HUES64 (cell line): ENCODE results near the gene TLR6.
"Not testable (repeated sequence)": the region's sequence is repeated elsewhere in the genome, so short reads cannot be mapped to it uniquely, and the experiment has no call there.

Experiments used
- H3K27ac ChIP-seq: 2 replicates; pipeline ENCODE4 v1.7.0; 2013; ENCODE audit warnings: low read depth, low read length, inconsistent platforms
- H3K27me3 ChIP-seq: 2 replicates; pipeline ENCODE4 v1.6.1; 2013; ENCODE audit warnings: mild to moderate bottlenecking, low read length; ENCODE audit not compliant: insufficient read depth
- H3K36me3 ChIP-seq: 2 replicates; pipeline ENCODE4 v1.6.1; 2013; ENCODE audit warnings: mild to moderate bottlenecking, low read length; ENCODE audit not compliant: insufficient read depth
- H3K4me1 ChIP-seq: 2 replicates; pipeline ENCODE4 v1.6.1; 2013; ENCODE audit warnings: mild to moderate bottlenecking, low read length, moderate library complexity; ENCODE audit not compliant: insufficient read depth
- H3K4me3 ChIP-seq: 2 replicates; pipeline ENCODE4 v1.5.1; 2013; ENCODE audit warnings: mild to moderate bottlenecking, low read length, moderate library complexity
- H3K9ac ChIP-seq: 2 replicates; pipeline ENCODE4 v1.6.1; 2013; ENCODE audit warnings: mild to moderate bottlenecking, low read depth, low read length
- H3K9me3 ChIP-seq: 2 replicates; pipeline ENCODE4 v1.6.1; 2013; ENCODE audit warnings: low read depth, low read length; ENCODE audit not compliant: insufficient read depth
- WGBS: fragments of 150-250, 120-280 bp; methylation state at CpG from one replicate; pipeline ENCODE4 v1.1.7; 2013; ENCODE audit warnings: missing lambda C conversion rate; 5-methylcytosine and 5-hydroxymethylcytosine counted together

TLR6 gene

DNA sequence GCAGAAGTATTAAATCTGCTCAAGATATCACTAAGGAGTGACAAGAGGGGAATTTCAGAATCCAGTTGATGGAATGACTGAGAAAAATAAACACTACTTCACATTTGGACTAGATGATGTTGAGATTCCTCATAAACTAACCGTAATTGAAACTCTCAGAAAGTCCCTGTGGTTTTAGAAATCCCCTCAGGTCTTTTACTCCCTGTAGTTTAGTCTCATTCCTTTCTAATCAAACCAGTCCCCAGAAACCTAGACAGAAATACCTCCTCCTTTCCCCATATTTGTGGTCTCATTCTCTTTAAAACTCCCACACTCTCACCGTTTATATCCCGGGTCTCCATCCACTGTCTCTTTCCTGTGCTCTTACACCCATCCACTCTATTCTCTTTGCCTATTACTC lies 37.0 kb downstream of the TLR6 start:
- Histone ChIP-seq H3K9ac (no peak overlapping the region), H3K4me3 (no peak overlapping the region), H3K27me3 (no peaks in the 10 kb centered on the region), H3K4me1 (no peaks in the 10 kb centered on the region), H3K36me3 (no peaks in the 10 kb centered on the region), H3K27ac (no peak overlapping the region), H3K9me3 (peaks cover 4% of the 10 kb centered on the region; the same call in 1 of the 2 replicates)
- 90% methylated on average over 3 of the region's 3 CpGs for WGBS

DNA sequence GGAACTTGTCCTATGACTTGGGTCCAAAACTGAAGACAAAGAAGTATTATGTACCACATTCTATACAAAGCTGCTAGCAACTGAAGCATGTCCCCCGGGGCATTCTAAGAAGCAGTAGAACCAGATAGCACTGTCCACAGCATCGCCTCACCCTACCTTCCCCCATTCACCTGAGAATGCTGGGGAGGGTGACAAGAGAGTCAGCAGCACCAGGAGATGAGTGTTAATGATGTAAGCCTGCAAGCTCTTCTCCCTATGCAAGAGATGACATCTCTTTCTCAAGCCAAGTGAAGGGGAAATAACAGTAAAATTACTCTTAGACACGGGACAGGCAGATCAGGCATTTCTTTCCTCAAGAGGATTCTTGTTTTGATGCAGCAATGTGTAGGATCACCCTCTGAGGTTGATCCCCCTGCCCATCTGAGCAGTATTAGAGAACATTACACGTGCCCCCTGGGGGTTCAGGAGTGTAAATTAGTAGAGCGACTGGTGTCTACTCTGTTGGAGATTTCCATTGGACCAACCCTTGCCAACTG lies 38.1 kb downstream of the TLR6 start:
- Histone ChIP-seq H3K9me3 (peaks cover 4% of the 10 kb centered on the region; the same call in 1 of the 2 replicates), H3K4me1 (no peaks in the 10 kb centered on the region), H3K9ac (no peak overlapping the region), H3K27ac (no peak overlapping the region), H3K36me3 (no peaks in the 10 kb centered on the region), H3K27me3 (no peaks in the 10 kb centered on the region), H3K4me3 (no peak overlapping the region)
- 84% methylated on average over 4 of the region's 5 CpGs for WGBS

GRCh38 chr4:38815885-38816782 lies 40.5 kb downstream of the TLR6 start:
- no peak overlapping the region for H3K9ac ChIP-seq
- H3K9me3 ChIP-seq, result no peaks in the 10 kb centered on the region

GRCh38 chr4:38814386-38814785 lies 42.2 kb downstream of the TLR6 start:
- H3K27me3 ChIP-seq, result no peaks in the 10 kb centered on the region
- 92% methylated on average over 3 of the region's 3 CpGs for WGBS
- H3K4me1 ChIP-seq, result no peaks in the 10 kb centered on the region
- no peak overlapping the region for H3K9ac ChIP-seq
- no peak overlapping the region for H3K4me3 ChIP-seq
- H3K27ac ChIP-seq, result no peak overlapping the region
- H3K9me3 ChIP-seq, result no peaks in the 10 kb centered on the region
- H3K36me3 ChIP-seq, result no peaks in the 10 kb centered on the region

More at GRCh38 chr4:38815885-38816782, 40.5 kb downstream of the TLR6 start:
- Histone ChIP-seq H3K36me3 (no peaks in the 10 kb centered on the region), H3K4me3 (no peak overlapping the region), H3K27me3 (no peaks in the 10 kb centered on the region), H3K4me1 (no peaks in the 10 kb centered on the region), H3K27ac (no peak overlapping the region)
- WGBS, result 82% methylated on average over 3 of the region's 3 CpGs

GRCh38 chr4:38811297-38811696 lies 45.3 kb downstream of the TLR6 start:
- Histone ChIP-seq H3K4me3 (no peak overlapping the region), H3K27ac (no peak overlapping the region), H3K9me3 (no peaks in the 10 kb centered on the region), H3K27me3 (no peaks in the 10 kb centered on the region), H3K4me1 (no peaks in the 10 kb centered on the region), H3K9ac (no peak overlapping the region), H3K36me3 (no peaks in the 10 kb centered on the region)
- WGBS, result 88% methylated on average over 6 of the region's 6 CpGs

- 97% methylated on average over 29 of the region's 29 CpGs for WGBS
- not testable (repeated sequence) for H3K9ac ChIP-seq
- peaks cover 18% of the 10 kb centered on the region for H3K9me3 ChIP-seq
Observed at GRCh38 chr4:38807462-38807861, 49.2 kb downstream of the TLR6 start.

GRCh38 chr4:38806251-38806650 lies 50.4 kb downstream of the TLR6 start:
- H3K27me3 ChIP-seq, H3K27ac ChIP-seq, H3K36me3 ChIP-seq, H3K4me1 ChIP-seq, H3K4me3 ChIP-seq, H3K9ac ChIP-seq: not testable (repeated sequence)
- H3K9me3 ChIP-seq, result peaks cover 28% of the 10 kb centered on the region
- whole genome bisulfite sequencing, result 96% methylated on average over 9 of the region's 9 CpGs

More at GRCh38 chr4:38807462-38807861, 49.2 kb downstream of the TLR6 start:
- not testable (repeated sequence) for H3K27ac ChIP-seq, H3K27me3 ChIP-seq, H3K36me3 ChIP-seq, H3K4me3 ChIP-seq, H3K4me1 ChIP-seq

DNA sequence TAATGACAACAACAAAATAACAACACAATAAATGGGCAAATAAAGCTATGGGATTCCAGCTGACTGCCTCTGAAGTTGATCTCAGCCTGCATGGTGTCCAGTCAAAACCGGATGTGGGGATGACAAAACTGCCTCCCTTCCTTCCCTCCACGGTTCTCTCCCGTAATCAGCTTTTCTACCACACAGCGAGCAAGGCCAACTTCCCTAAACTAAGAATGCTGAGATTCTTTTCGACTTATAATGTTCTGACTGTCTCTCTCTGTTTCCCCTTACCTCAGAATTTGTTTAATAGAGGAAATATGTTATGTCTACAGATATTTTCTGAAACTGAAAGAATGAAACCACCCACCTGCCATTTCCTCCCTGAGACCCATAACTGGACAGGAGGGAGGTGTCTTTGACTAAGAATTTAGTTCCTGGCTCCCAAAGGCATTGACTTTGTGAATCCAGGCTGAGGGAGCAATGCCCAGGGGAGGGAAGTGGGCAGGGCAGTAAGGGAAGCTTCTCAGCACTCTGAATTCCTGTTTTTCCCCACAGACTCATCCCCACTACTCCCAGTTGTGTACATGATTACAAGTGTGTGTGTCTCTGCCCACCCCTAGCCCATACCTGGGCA lies 51.0 kb downstream of the TLR6 start:
- H3K4me3 ChIP-seq, result no peak overlapping the region
- H3K27me3 ChIP-seq, result no peaks in the 10 kb centered on the region
- H3K36me3 ChIP-seq, result no peaks in the 10 kb centered on the region
- no peaks in the 10 kb centered on the region for H3K4me1 ChIP-seq
- 92% methylated on average over 4 of the region's 5 CpGs for WGBS
- peaks cover 28% of the 10 kb centered on the region for H3K9me3 ChIP-seq
- H3K27ac ChIP-seq, result no peak overlapping the region
- H3K9ac ChIP-seq, result no peak overlapping the region

DNA sequence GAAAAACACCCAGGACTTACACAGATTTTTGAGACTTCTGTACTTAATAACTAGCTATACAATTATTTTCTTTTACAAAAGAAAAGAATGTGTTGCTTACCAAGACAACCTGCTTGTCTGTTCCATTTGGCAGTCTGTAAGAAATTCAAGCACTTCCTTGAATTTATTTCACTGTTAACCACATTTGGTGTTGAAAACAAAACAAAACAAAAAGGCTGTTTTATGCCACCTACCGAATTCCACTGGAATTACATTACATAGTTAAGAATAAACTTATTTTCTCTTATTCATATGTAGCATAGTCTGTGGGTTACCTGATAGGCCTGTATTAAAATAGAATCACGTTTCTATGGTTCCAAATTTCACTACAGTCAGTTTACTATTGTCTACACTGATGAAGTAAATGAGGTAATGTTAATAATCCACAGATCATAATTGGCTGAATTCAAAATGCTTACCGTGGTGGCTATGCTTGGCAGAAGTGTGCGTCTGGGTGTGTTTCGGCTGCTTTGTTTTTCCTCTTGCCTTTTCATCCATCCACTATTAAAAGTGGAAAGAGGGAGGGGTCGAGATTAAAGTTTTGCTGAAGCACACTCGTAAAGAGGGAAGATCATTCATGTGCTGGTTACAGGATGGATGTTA lies 51.8 kb downstream of the TLR6 start, which contains the start of gene TLR1:
Gene TLR1, minus strand, starts transcription at position 138 of the 642 bp plus-strand sequence. CDS start 5,960 bp downstream, outside the sequence.
- H3K27ac ChIP-seq, result no peak within 1 kb of the TSS
- H3K4me3 ChIP-seq, result no peak within 1 kb of the TSS
- no peaks in the 10 kb centered on the region for H3K36me3 ChIP-seq
- WGBS, result 74% methylated on average over 4 of the region's 7 CpGs
- H3K27me3 ChIP-seq, result no peaks in the 10 kb centered on the region
- H3K9me3 ChIP-seq, result peaks cover 28% of the 10 kb centered on the region
- H3K4me1 ChIP-seq, result no peaks in the 10 kb centered on the region
- H3K9ac ChIP-seq, result no peak within 1 kb of the TSS

GRCh38 chr4:38803833-38804653 lies 52.6 kb downstream of the TLR6 start:
- Histone ChIP-seq H3K27ac (no peak overlapping the region), H3K9me3 (peaks cover 28% of the 10 kb centered on the region), H3K9ac (no peak overlapping the region), H3K36me3 (no peaks in the 10 kb centered on the region), H3K4me3 (no peak overlapping the region), H3K27me3 (no peaks in the 10 kb centered on the region), H3K4me1 (no peaks in the 10 kb centered on the region)
- WGBS, result 95% methylated on average over 5 of the region's 6 CpGs
